ENCODE data around the gene CTNNA2.

Gene CTNNA2

GRCh38 chr2:79789811-79790210, 277.0 kb downstream of the CTNNA2 start:
- no peak for DNase-seq (ENCODE audit: low read depth)

- no peak for DNase-seq (ENCODE audit: low read depth)
These were observed 279.2 kb downstream of the CTNNA2 start for GRCh38 chr2:79792090-79792489.

GRCh38 chr2:79793006-79793405, 280.2 kb downstream of the CTNNA2 start:
- DNase-seq (ENCODE audit: low read depth), result no peak

- DNase-seq (ENCODE audit: low read depth), result no peak
These were observed 283.8 kb downstream of the CTNNA2 start for GRCh38 chr2:79796641-79797040.

- no peak for DNase-seq (ENCODE audit: low read depth)
These were observed 285.9 kb downstream of the CTNNA2 start for GRCh38 chr2:79798776-79799175.

- no peak for DNase-seq (ENCODE audit: low read depth)
These were observed 286.9 kb downstream of the CTNNA2 start for GRCh38 chr2:79799729-79800128.

GRCh38 chr2:79801082-79801481, 288.2 kb downstream of the CTNNA2 start:
- DNase-seq (ENCODE audit: low read depth), result no peak

GRCh38 chr2:79817288-79817687, 304.4 kb downstream of the CTNNA2 start:
- no peak for DNase-seq (ENCODE audit: low read depth)

GRCh38 chr2:79820281-79820680, 307.4 kb downstream of the CTNNA2 start:
- DNase-seq (ENCODE audit: low read depth), result no peak

GRCh38 chr2:79822136-79822535, 309.3 kb downstream of the CTNNA2 start:
- no peak for DNase-seq (ENCODE audit: low read depth)

- DNase-seq (ENCODE audit: low read depth), result no peak
These were observed 311.4 kb downstream of the CTNNA2 start for GRCh38 chr2:79824086-79824786.

GRCh38 chr2:79827881-79828280, 315.0 kb downstream of the CTNNA2 start:
- no peak for DNase-seq (ENCODE audit: low read depth)

GRCh38 chr2:79830501-79830900, 317.6 kb downstream of the CTNNA2 start:
- no peak for DNase-seq (ENCODE audit: low read depth)

- no peak for DNase-seq (ENCODE audit: low read depth)
These were observed 319.1 kb downstream of the CTNNA2 start for GRCh38 chr2:79831961-79832360.

- DNase-seq (ENCODE audit: low read depth), result no peak
These were observed 319.8 kb downstream of the CTNNA2 start for GRCh38 chr2:79832511-79833234.

GRCh38 chr2:79833235-79833878, 320.5 kb downstream of the CTNNA2 start:
- no peak for DNase-seq (ENCODE audit: low read depth)

- DNase-seq (ENCODE audit: low read depth), result no peak
These were observed 323.1 kb downstream of the CTNNA2 start for GRCh38 chr2:79835911-79836310.

- DNase-seq (ENCODE audit: low read depth), result no peak
These were observed 331.2 kb downstream of the CTNNA2 start for GRCh38 chr2:79844011-79844410.

GRCh38 chr2:79846878-79847277, 334.0 kb downstream of the CTNNA2 start:
- DNase-seq (ENCODE audit: low read depth), result no peak

- DNase-seq (ENCODE audit: low read depth), result no peak
These were observed 336.4 kb downstream of the CTNNA2 start for GRCh38 chr2:79849241-79849640.

- no peak for DNase-seq (ENCODE audit: low read depth)
These were observed 337.1 kb downstream of the CTNNA2 start for GRCh38 chr2:79849949-79850348.

- DNase-seq (ENCODE audit: low read depth), result no peak
These were observed 338.1 kb downstream of the CTNNA2 start for GRCh38 chr2:79850912-79851311.
